Fibroblast of skin of right quadriceps (primary cell): ENCODE data around the gene LAPTM5.

ENCODE experiments used
- DNase-seq: peaks from one replicate; pipeline ENCODE4 v3.0.0-alpha.2; 2013

The LAPTM5 gene

DNA sequence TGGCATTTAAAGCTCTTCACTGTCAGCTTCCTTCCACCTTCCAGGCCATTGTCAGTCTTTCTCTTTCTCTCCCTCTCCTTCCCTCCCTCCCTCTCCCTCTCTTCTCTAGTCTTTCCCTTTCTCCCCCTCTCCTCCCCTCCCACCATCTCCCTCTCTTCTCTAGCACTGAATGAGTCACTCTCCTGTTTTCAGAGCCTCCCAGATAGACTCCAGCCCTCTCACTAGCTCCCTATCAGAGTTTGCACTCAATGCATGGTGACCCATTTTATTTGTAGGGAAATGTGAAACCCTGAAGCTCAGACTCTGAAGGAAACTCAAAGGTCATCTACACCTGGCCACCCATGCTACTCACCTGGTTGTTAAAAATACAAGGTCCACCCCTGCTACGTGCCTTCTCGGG is 29.8 kb downstream of the LAPTM5 start:
- peak; percentile 62 for DNase-seq

GRCh38 chr1:30726773-30727684 is 30.5 kb downstream of the LAPTM5 start:
- DNase-seq: no peak

GRCh38 chr1:30726236-30726635 is 31.3 kb downstream of the LAPTM5 start:
- DNase-seq: no peak

DNA sequence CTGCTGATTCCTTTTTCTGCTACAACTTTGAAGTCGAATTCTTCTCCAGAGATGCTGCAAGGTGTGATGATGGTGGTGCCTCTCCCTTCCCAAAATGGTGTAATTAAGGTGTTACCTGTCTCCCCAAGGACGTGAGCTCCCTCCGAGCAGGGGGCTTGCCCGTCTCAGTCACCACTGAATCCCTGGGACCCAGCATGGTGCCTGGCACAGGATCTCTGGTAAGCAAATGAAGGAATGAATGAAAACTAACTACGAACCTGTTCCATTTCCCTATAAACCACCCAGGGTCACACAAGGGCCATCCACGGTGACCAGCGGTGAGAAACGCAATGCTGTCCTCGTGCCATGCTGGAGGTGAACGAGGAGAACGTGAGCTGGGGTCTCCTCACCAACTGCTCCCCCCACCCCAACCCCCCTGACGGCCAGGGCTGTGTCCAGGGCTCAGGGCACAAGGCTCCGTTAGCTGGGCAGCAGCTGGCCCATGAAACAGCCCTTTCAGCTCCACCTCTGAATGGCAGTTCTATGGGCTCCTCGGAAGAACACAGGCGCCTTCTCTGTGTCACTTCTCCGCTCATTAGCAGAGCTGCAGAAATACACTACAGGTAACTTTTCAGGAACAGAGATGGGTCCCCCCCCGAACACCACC is 32.0 kb downstream of the LAPTM5 start:
- no peak for DNase-seq

- no peak for DNase-seq
These were observed 32.7 kb downstream of the LAPTM5 start for GRCh38 chr1:30724655-30725421.

DNA sequence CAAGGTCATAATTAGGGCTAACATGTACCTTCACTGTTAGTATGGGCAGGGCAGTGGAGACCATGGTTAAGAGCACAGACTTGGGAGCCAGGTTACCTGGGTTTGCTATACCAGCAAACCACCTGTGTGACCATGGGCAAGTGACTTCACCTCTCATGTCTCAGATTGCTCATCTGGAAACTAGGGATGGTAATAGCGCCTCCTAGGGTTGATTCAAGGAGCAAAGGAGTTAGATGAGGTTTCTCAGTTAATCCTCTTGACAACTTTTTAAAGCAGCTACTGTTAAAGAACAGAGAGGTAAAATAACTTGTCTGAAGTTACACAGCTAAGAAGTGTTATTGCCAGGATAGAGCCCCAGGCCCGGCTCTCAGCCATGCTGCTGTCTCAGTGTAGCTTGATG is 33.4 kb downstream of the LAPTM5 start:
- DNase-seq: no peak

- no peak for DNase-seq
These were observed 34.2 kb downstream of the LAPTM5 start, which contains the start of gene MATN1 for GRCh38 chr1:30723331-30723755. Gene MATN1, minus strand, starts transcription at chr1:30723585. Its CDS starts 34 bp downstream, at chr1:30723551.

DNA sequence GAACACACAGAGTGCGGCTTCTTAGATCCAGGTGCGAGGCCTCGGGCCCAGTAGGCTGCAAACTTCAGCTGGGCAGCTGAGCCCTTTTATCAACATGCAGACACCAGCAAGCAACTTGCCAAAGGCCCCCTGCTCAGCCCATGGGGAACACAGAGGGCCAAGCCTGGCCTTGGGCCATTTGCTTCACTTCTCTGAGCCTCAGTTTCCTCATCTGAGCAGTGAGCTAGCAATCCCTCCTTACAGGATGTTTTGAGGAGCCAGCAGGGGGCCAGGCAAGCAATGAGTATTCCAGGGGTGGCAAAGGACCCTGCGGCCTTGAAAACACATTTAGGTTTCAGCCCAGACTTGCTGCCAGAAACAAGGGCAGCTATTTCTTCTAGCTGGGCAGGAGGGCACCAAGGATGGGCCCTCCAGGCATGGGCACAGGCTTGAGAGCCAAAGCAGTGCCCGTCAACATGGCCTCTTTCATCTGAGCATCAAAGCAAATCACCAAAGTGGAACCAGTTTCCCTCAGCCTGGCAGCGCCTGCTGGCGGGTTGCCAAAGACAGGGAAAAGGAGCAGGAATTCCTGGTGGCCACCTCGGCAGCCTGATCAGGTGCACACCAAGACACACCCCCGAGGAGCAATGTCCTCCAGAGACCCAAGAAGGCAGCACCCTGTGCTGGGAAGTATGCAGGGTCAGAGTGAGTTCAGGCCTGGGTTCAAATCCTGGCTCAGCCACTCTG is 35.6 kb downstream of the LAPTM5 start:
- no peak for DNase-seq

DNA sequence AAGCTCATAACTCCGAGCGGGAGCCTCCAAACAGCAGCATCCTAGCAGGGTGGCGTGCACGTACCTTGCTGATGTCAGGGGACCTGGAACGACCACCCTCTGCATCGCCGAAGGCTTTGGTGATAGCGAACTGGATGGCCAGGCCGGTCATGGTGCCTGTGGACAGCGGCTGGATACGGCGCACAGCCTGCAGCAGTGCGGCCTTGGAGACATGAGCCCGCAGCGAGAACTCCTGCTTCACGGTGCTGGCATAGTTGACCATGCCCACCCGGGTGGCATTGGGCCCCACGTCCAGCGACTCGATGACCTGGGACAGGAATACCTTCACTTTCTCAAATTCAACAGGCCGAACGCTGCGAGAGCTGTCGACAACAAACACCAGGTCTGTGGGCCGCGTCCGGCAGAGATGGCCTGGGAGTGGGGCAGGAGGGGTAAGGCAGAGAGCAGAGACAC is 36.2 kb downstream of the LAPTM5 start:
- DNase-seq: no peak

GRCh38 chr1:30720271-30721223 is 37.0 kb downstream of the LAPTM5 start:
- DNase-seq: no peak

GRCh38 chr1:30719406-30720270 is 37.9 kb downstream of the LAPTM5 start:
- no peak for DNase-seq

DNA sequence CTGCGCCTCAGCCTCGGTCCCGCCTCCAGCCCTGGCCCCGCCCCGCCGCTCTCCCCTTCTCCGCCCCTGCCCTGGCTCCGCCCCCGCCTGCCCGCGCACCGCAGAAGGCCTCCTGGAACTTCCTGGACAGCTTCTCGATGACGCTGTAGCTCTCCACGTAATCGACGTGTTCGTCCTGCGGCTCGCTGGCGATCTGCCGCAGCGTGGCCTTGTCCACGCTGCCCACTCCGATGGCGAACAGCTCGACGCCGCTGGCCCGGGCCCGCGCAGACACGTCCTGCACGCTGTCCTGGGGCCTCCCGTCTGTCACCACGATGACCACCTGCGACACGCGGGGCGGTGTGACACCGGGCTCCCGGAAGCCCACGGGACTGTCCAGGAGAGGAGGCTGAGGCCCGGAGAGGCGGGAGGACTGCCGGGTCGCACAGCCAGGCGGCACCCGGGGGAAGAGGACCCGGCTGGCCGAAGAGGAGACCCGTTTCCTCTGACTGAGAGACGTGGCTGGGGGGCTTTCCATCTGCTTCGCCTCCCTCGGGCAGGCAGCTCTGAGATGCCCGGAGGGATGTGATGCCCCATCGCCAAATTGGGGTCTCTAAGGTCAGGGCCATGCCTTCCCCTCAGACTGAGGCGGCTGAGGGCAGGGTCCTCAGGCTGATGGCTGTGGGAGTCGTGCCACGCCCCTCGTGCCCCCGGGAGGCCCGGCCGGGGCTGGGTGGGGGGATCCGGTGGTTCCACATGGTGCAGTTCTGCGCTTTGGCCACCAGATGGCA is 38.8 kb downstream of the LAPTM5 start:
- peak; percentile 74 for DNase-seq

GRCh38 chr1:30718091-30718635 is 39.4 kb downstream of the LAPTM5 start:
- DNase-seq: peak; percentile 98

DNA sequence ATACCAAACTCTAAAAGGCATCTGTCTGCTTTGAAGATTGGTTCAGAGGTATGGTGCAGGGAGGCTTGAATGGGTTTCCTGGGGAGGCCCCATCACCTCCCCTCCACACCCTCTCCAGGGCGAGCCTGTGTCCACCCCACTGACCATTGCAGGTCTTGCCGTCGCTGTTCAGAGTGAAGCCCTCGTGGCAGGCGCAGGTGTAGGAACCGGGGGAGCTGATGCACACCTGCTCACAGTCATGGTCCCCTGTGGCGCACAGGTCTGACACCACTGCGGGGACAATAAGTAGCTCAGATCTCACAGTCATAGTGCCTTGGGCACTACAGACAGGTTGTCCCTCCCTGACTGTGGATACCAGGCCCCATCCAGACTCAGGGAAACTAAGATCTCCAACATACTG is 40.9 kb downstream of the LAPTM5 start:
- DNase-seq: no peak

DNA sequence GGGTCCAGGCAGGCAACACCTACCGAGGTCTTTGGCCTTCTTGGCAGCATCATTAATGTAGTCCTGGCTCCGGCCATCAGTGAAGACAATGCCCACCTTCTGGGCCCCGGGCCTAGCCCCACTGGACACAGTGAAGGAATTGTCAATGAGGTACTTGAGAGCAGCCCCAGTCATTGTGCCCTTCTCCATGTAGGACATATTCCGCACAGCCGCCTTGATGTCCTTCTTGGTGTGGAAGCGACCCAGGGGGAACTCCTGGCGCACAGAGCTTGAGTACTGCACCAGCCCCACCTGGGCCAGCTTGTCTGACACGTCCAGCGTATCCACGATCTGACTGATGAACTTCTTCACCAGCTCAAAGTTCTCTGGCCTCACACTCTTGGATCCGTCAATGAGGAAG is 41.7 kb downstream of the LAPTM5 start:
- no peak for DNase-seq

- DNase-seq: no peak
These were observed 42.4 kb downstream of the LAPTM5 start for GRCh38 chr1:30715216-30715615.

- no peak for DNase-seq
These were observed 43.0 kb downstream of the LAPTM5 start for GRCh38 chr1:30714536-30715090.

GRCh38 chr1:30714025-30714424 is 43.5 kb downstream of the LAPTM5 start:
- no peak for DNase-seq

GRCh38 chr1:30713311-30713710 is 44.3 kb downstream of the LAPTM5 start:
- DNase-seq: no peak
